C1 segment of cervical spinal cord (tissue), 14 donors: Measurements from ENCODE around the gene DUSP2.

ENCODE experiments used
- DNase-seq, 14 donors: peaks; one replicate each; lab custom pipeline; 2025; lab: John Stamatoyannopoulos, UW

The DUSP2 gene

GRCh38 chr2:96115631-96116423, 29.4 kb downstream of the DUSP2 start:
- no peak for DNase-seq

GRCh38 chr2:96114903-96115581, 30.2 kb downstream of the DUSP2 start:
- no peak for DNase-seq

- DNase-seq = no peak
Measured at GRCh38 chr2:96114546-96114902, 30.7 kb downstream of the DUSP2 start.

GRCh38 chr2:96113951-96114350, 31.3 kb downstream of the DUSP2 start:
- no peak for DNase-seq

- DNase-seq = no peak
Measured at GRCh38 chr2:96113367-96113677, 31.9 kb downstream of the DUSP2 start.

- no peak for DNase-seq
Measured at GRCh38 chr2:96112501-96113366, 32.5 kb downstream of the DUSP2 start.

- no peak for DNase-seq
Measured at GRCh38 chr2:96111823-96112500, 33.3 kb downstream of the DUSP2 start.

- DNase-seq = no peak
Measured at GRCh38 chr2:96111257-96111640, 34.0 kb downstream of the DUSP2 start.

GRCh38 chr2:96110621-96111256, 34.5 kb downstream of the DUSP2 start:
- no peak for DNase-seq

- no peak for DNase-seq
Measured at GRCh38 chr2:96109931-96110511, 35.2 kb downstream of the DUSP2 start.

GRCh38 chr2:96109361-96109680, 35.9 kb downstream of the DUSP2 start:
- no peak for DNase-seq

- DNase-seq = peak in 1 of 14 donors; percentile 72
Measured at GRCh38 chr2:96108541-96109360, 36.5 kb downstream of the DUSP2 start.

GRCh38 chr2:96108151-96108540, 37.1 kb downstream of the DUSP2 start:
- no peak for DNase-seq

- DNase-seq = no peak
Measured at GRCh38 chr2:96107708-96108065, 37.6 kb downstream of the DUSP2 start.

GRCh38 chr2:96106991-96107707, 38.1 kb downstream of the DUSP2 start:
- peak in 1 of 14 donors; percentile 76 for DNase-seq

- DNase-seq = no peak
Measured at GRCh38 chr2:96105994-96106715, 39.1 kb downstream of the DUSP2 start.

- no peak for DNase-seq
Measured at GRCh38 chr2:96105152-96105915, 39.9 kb downstream of the DUSP2 start.

GRCh38 chr2:96104487-96104861, 40.8 kb downstream of the DUSP2 start:
- no peak for DNase-seq
